Activated CD4-positive, alpha-beta memory T cell treated with anti-CD3 and anti-CD28 coated beads for 36 hours (primary cell): Measurements from ENCODE around the gene FOXE1. TPM values are rescaled to one million over a fixed set of nuclear protein-coding genes. Genes with fewer than 3 reads are reported as not detected.

ENCODE experiments used
- CTCF ChIA-PET: fragments of 350-600 bp; sonication (Branson Sonifier 250); formaldehyde crosslinking; loops from one replicate; lab custom pipeline; 2021; ENCODE audit warnings: antibody characterized with exemption, inconsistent platforms; lab: Charles Lee
- POLR2A ChIA-PET: fragments of 350-600 bp; sonication (Branson Sonifier 250); formaldehyde crosslinking; loops from one replicate; lab custom pipeline; 2021; ENCODE audit warnings: antibody characterized with exemption; lab: Charles Lee
- DNase-seq: peaks from one replicate; pipeline ENCODE4 v3.0.0-alpha.2; 2020
- H3K27ac Mint-ChIP-seq: one replicate; pipeline ENCODE4 v1.8.0; 2021; ENCODE audit warnings: mixed read lengths
- H3K27me3 Mint-ChIP-seq: one replicate; pipeline ENCODE4 v1.8.0; 2021; ENCODE audit warnings: mixed read lengths
- H3K36me3 Mint-ChIP-seq: one replicate; pipeline ENCODE4 v1.8.0; 2021; ENCODE audit warnings: mixed read lengths
- H3K4me1 Mint-ChIP-seq: one replicate; pipeline ENCODE4 v1.8.0; 2021; ENCODE audit warnings: low read depth, mixed read lengths
- H3K4me3 Mint-ChIP-seq: one replicate; pipeline ENCODE4 v1.8.0; 2021; ENCODE audit warnings: mild to moderate bottlenecking, mixed read lengths
- H3K9me3 Mint-ChIP-seq: one replicate; pipeline ENCODE4 v1.8.0; 2021; ENCODE audit warnings: mixed read lengths
- intact Hi-C: fragments of 100-400 bp; cut with micrococcal nuclease; formaldehyde crosslinking; loops from one replicate; pipeline ENCODE4 v1.15.1; 2023
- total RNA-seq, 2 experiments: library from RNA; stranded (reverse); gene quantifications; one replicate each; pipeline ENCODE4 v1.2.3, GENCODE V29; 2021

FOXE1 gene
- total RNA-seq = not detected

DNA sequence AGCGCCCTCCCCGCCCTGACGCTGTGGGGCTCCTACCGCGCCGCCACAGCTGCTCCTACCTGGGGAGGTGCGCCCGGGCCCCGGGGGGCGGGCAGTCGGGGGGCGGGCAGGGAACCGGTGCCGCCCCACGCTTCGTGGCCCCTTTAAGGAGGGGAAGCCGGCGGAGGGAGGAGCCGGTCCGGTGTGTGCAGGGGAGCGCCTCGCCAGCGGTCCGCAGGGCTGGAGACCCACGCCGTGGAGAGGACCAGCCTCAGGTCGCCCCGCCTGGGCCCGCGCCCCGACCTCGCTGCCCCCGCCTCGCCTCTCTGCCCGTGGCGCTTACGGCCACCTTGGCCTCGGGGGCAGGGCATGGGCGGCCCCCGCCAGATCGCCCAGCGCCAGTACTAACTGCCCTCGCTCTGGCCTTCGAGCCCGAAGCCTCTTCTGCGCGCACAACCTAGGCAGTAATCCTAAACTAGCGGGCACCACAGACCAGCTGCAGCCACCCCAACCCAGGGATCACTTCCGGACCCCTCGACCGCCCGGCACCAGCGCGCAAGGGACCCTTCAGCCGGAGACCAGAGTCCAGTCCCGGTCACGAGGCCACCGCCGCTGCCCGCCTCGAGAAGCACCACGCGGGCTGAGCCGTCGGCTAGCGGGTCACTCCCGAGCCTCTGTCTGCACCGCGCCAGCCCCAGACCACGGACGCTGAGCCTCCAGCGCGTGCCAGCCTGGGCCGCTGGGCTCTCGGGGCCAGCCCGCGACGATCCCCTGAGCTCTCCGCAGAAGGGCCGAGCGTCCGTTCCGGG, at the start of gene FOXE1:
TSS of gene FOXE1 (plus strand) at position 171 of the 788 bp plus-strand sequence. CDS start 689 bp downstream, outside the sequence.
- Mint-ChIP-seq H3K4me3 (peak within 1 kb of the TSS; percentile 87), H3K27me3 (peaks cover 75% of the 10 kb centered on the region), H3K4me1 (peaks cover 29% of the 10 kb centered on the region), H3K27ac (no peak within 1 kb of the TSS), H3K9me3 (no peaks in the 10 kb centered on the region), H3K36me3 (no peaks in the 10 kb centered on the region)
- no peak for DNase-seq
- ChIA-PET CTCF (interaction anchor here (0.9 to 1.8 kb wide), 7 partner anchors 8 to 156 kb away, joined by 3 to 6 read pairs (median 4); partner anchors contain the start of gene XPA), POLR2A (no interaction called here)
- intact Hi-C loops = no loop called here

DNA sequence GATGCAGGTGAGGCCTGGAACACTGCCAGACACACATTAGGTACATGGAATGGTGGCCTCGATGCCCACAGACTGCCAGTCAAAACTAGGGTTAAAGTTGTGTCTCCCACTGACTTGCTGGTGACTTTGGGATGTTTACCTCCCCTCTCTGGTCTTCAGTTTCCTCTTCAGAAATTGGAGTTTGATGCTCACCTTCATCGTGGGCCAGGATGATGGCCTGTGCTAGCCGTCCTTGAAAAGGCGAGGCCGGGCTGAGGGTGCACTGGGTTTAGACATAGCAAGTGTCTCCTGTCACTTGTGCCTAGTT, 49.0 kb upstream of the FOXE1 start:
- peaks cover 15% of the 10 kb centered on the region for H3K27me3 Mint-ChIP-seq
- intact Hi-C loops = loop anchor here (5.0 to 10.0 kb wide), 3 partner anchors 43 to 169 kb away; partner anchors contain the start of genes NCBP1 and TSTD2
- no peaks in the 10 kb centered on the region for H3K36me3 Mint-ChIP-seq
- peak overlapping the region; percentile 70 for H3K4me3 Mint-ChIP-seq
- H3K9me3 Mint-ChIP-seq = no peaks in the 10 kb centered on the region
- CTCF ChIA-PET = no interaction called here
- POLR2A ChIA-PET = interaction anchor here (0.6 kb wide), 1 partner anchor 199 kb away, joined by 3 read pairs; no protein-coding TSS in a partner anchor
- peaks cover 3% of the 10 kb centered on the region for H3K4me1 Mint-ChIP-seq
- H3K27ac Mint-ChIP-seq = no peak overlapping the region
- no peak for DNase-seq

DNA sequence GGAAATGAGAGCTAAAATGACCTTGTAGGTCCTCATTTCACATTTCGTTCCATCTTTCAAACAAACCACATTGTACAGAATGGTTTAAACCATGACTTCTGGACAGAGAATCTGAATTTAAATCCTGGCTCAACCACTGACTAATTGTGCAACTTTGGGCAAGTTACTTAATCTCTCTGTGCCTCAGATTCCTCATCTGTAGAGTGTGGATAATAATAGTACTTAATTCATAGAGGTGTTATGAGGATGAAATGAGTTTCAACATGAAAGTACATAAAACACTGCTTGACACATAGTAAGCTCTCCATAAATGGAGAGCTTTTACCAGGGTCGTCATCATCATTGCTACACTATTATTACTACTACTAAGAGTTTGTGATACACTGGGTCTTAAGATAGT, 46.3 kb upstream of the FOXE1 start:
- H3K4me3 Mint-ChIP-seq = no peak overlapping the region
- peaks cover 15% of the 10 kb centered on the region for H3K27me3 Mint-ChIP-seq
- H3K9me3 Mint-ChIP-seq = no peaks in the 10 kb centered on the region
- H3K4me1 Mint-ChIP-seq = peaks cover 4% of the 10 kb centered on the region
- intact Hi-C loops = loop anchor here (5.0 to 10.0 kb wide), 2 partner anchors 109 to 172 kb away; partner anchors contain the start of genes NCBP1, TSTD2 and XPA
- H3K27ac Mint-ChIP-seq = no peak overlapping the region
- ChIA-PET POLR2A (no interaction called here), CTCF (no interaction called here)
- no peak for DNase-seq
- no peaks in the 10 kb centered on the region for H3K36me3 Mint-ChIP-seq

DNA sequence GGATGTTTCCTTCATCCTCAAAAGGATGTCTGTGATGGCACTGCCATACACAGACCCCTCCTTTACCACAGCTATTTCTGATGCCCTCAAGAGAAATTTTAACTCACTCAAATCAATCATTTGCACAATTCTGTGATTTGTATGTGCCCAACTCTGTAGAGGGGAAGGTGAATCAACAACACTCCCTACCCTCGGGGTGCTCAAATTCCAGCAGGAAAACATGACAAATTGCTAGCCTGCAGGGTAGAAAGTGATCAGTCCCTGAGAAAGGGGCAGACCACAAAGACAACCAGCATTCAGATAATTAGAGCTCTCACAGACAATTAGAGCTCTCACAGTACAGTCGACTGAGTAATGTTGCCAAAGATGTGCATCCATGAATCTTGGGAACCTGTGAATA, 45.3 kb upstream of the FOXE1 start:
- Mint-ChIP-seq H3K4me1 (peaks cover 4% of the 10 kb centered on the region), H3K27ac (no peak overlapping the region), H3K4me3 (no peak overlapping the region), H3K36me3 (no peaks in the 10 kb centered on the region), H3K9me3 (no peaks in the 10 kb centered on the region), H3K27me3 (peaks cover 15% of the 10 kb centered on the region)
- no peak for DNase-seq
- intact Hi-C loops = loop anchor here (5.0 to 10.0 kb wide), 2 partner anchors 110 to 173 kb away; partner anchors contain the start of genes NCBP1, TSTD2 and XPA
- CTCF ChIA-PET = no interaction called here
- POLR2A ChIA-PET = no interaction called here

DNA sequence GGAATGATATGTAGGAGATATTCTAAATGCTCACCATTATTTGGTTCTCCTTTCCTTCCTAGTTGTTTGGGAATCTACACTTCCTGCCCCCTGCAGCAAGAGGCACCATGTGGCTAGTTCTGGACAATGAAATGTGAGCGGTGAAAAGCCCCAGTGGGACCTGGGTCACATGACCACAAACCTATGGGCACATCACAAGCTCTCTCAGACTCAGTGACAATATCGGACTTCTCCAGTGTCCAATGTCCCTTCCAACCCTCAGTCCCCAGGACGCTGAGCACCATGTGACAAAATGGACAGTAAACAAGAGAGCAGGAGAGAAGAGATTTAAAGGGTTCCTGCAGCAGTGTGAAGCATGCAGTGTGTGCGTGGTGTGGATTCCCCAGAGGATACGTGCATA, 44.6 kb upstream of the FOXE1 start:
- CTCF ChIA-PET = no interaction called here
- Mint-ChIP-seq H3K36me3 (no peaks in the 10 kb centered on the region), H3K27ac (no peak overlapping the region), H3K4me1 (peaks cover 4% of the 10 kb centered on the region), H3K4me3 (no peak overlapping the region), H3K27me3 (peaks cover 15% of the 10 kb centered on the region), H3K9me3 (peaks cover 2% of the 10 kb centered on the region)
- no peak for DNase-seq
- intact Hi-C loops = loop anchor here (5.0 to 10.0 kb wide), 2 partner anchors 111 to 174 kb away; partner anchors contain the start of genes NCBP1, TSTD2 and XPA
- POLR2A ChIA-PET = no interaction called here

DNA sequence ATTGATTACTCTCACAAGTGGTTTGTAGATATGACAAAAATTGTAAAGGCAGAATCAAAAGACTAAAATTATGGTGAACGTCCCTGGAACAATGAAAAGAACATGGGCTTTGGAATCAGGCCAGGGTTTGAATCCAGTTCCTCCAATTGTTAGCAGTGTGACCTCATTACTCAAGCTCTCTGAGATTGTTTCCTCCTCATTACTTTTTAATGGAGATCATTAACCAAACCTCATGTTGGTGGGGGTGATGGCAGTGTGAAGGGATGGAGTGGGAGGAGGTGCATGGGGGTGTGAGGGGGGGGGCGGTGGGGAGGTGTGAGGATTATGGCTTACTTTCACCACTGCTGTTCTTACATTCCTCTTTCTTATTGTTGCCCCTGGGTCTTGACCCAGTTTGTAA, 44.1 kb upstream of the FOXE1 start:
- Mint-ChIP-seq H3K27me3 (peaks cover 14% of the 10 kb centered on the region), H3K9me3 (peaks cover 2% of the 10 kb centered on the region), H3K36me3 (no peaks in the 10 kb centered on the region), H3K27ac (no peak overlapping the region), H3K4me1 (peaks cover 4% of the 10 kb centered on the region), H3K4me3 (no peak overlapping the region)
- no peak for DNase-seq
- ChIA-PET POLR2A (no interaction called here), CTCF (no interaction called here)
- intact Hi-C loops = loop anchor here (5.0 to 10.0 kb wide), 2 partner anchors 112 to 174 kb away; partner anchors contain the start of genes NCBP1, TSTD2 and XPA

DNA sequence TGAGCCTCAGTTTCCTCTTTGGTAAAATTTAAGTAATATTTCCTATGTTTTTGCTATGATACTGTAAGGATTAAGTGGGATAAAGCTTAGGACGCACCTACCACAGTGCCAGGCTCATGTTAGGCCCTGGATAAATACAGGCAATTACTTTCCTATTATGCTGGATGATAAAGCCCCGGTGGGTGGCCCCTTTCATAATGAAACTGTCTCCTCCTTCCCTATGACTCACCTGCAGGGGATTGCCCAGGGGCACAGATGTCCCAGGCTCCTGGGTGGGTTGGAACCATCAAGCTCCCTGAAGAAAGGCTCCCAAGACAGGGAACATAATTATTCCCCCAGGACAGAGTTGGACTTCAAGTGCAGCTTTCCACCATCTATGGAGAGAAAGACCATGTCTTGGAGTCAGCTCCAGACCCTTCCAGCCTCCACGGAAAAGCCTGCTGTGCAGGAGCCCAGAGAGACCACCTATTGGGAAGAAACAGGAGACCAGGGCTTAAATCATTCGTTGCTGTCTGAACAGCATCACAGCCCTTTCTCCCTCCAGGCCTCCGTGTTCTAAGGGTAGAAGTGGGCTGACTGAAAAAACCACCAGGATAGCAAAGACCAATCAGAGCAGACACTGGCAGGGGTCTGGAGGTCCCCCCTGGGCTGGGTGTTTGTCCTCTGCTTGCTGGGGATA, 43.2 kb upstream of the FOXE1 start:
- H3K36me3 Mint-ChIP-seq = no peaks in the 10 kb centered on the region
- no peak overlapping the region for H3K27ac Mint-ChIP-seq
- no peak overlapping the region for H3K4me3 Mint-ChIP-seq
- H3K27me3 Mint-ChIP-seq = peaks cover 8% of the 10 kb centered on the region
- peaks cover 2% of the 10 kb centered on the region for H3K9me3 Mint-ChIP-seq
- peaks cover 2% of the 10 kb centered on the region for H3K4me1 Mint-ChIP-seq
- POLR2A ChIA-PET = no interaction called here
- CTCF ChIA-PET = no interaction called here
- intact Hi-C loops = loop anchor here (5.0 to 10.0 kb wide), 2 partner anchors 113 to 175 kb away; partner anchors contain the start of genes NCBP1, TSTD2 and XPA
- DNase-seq = no peak

DNA sequence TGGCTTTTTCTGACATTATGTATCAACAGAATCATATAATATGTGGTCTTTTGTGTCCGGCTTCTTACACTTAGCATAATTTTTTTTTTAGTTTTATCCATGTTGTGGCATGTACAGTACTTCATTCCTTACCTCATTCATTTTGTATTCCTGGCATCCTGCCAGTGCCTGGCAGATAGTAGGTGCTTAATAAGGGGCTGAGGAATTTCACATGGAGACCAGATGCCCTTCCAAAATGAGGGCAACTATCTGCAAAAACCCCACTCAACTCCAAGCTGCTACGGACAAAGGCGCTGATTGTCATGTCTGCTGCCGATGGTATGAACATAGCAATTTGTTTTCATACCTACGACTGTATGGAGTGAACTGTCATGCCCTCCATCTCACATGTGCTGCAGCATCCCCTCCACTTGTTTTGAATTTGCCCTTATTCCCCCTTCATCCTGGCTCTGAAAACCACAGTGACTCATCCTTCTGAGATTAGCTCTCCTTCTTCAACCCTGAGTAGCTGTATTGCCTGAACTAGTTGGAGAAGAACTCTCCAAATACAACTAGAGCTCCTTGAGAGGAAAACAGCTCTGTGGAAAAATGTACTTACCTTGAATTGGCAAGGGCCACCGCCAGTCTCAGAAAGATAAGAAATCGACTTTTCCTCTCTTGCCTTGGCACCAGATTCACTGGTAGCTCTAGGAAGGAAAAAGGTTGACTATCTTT, 41.3 kb upstream of the FOXE1 start:
- H3K27me3 Mint-ChIP-seq = peaks cover 3% of the 10 kb centered on the region
- H3K4me1 Mint-ChIP-seq = peaks cover 2% of the 10 kb centered on the region
- H3K36me3 Mint-ChIP-seq = no peaks in the 10 kb centered on the region
- ChIA-PET POLR2A (no interaction called here), CTCF (no interaction called here)
- H3K9me3 Mint-ChIP-seq = peaks cover 2% of the 10 kb centered on the region
- no peak for DNase-seq
- no peak overlapping the region for H3K27ac Mint-ChIP-seq
- intact Hi-C loops = no loop called here
- H3K4me3 Mint-ChIP-seq = no peak overlapping the region

DNA sequence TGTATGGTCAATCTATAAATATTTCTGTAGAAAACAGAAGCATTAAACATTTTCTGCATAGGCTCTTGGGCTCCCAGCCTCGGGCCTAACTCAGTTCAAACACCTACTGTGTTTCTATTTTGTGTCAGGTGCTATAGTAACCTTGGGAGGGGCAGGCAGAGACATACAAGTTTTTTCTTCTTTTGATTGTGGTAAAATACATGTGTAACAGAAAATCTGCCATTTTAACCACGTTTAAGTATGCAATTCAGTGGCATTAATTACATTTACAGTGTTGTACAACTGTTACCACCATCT, 40.8 kb upstream of the FOXE1 start:
- Mint-ChIP-seq H3K27ac (no peak overlapping the region), H3K4me1 (peaks cover 2% of the 10 kb centered on the region), H3K9me3 (peaks cover 2% of the 10 kb centered on the region), H3K27me3 (peaks cover 3% of the 10 kb centered on the region), H3K4me3 (no peak overlapping the region), H3K36me3 (no peaks in the 10 kb centered on the region)
- CTCF ChIA-PET = no interaction called here
- DNase-seq = no peak
- intact Hi-C loops = no loop called here
- POLR2A ChIA-PET = no interaction called here

DNA sequence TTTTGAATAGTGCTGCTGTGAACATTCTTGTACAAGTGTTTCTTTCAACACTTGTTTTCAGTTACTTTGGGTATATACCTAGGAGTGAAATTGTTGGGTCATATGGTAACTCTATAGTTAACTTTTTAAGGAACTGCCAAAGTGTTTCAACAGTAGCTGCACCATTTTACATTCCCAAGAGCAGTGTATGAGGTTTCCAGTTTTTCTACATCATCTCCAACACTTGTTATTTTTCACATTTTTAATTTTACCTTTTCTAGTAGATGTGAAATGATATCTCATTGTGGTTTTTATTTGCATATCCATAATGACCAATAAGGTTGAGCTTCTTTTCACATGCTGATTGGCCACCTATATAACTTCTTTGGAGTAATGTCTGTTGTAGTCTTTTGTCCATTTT, 40.0 kb upstream of the FOXE1 start:
- Mint-ChIP-seq H3K27ac (no peak overlapping the region), H3K4me3 (no peak overlapping the region), H3K9me3 (peaks cover 2% of the 10 kb centered on the region), H3K36me3 (no peaks in the 10 kb centered on the region), H3K4me1 (peaks cover 2% of the 10 kb centered on the region), H3K27me3 (peaks cover 8% of the 10 kb centered on the region)
- intact Hi-C loops = no loop called here
- ChIA-PET CTCF (no interaction called here), POLR2A (no interaction called here)
- DNase-seq = no peak

DNA sequence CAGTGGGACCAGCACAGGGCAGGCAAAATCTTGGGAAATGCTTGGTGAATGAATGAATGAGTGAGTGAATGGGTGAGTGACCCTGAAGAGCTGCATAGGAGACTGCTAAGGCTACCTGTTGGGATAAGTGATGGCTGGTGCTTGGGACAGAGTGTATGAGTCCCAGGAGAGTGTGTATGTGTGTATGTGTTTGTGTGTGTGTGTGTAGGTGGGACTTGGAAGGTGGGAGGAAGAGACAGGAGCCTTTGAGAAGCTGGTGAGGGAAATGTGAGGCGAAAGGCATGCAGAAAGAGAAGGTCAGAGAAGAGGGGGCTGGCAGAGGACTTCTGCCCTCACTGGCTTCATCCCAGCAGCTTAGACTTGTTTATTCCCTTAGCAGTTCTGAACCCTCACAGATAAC, 33.3 kb upstream of the FOXE1 start:
- Mint-ChIP-seq H3K36me3 (no peaks in the 10 kb centered on the region), H3K27me3 (peaks cover 39% of the 10 kb centered on the region), H3K4me3 (no peak overlapping the region), H3K4me1 (no peaks in the 10 kb centered on the region), H3K27ac (no peak overlapping the region), H3K9me3 (peaks cover 5% of the 10 kb centered on the region)
- DNase-seq = no peak
- ChIA-PET POLR2A (no interaction called here), CTCF (no interaction called here)
- intact Hi-C loops = no loop called here

DNA sequence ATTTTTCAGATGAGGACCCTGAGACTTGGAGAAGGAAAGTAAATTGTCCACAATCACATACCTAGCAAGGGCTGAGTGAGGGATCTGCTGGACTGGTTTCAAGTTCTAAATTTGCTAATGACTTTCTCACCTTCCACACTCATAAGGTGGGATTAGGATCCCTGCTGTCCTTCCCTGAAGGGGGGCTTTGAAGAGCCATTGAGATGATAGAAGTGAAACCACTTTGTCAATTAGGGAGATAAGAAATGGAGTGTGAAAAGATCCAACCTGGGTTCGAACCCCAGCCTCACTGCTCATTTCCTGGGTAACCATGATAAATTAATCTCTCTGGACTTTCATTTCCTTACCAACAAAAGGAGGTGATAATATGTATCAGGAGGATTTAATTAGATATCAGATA, 32.7 kb upstream of the FOXE1 start:
- H3K27ac Mint-ChIP-seq = no peak overlapping the region
- CTCF ChIA-PET = no interaction called here
- POLR2A ChIA-PET = no interaction called here
- peaks cover 43% of the 10 kb centered on the region for H3K27me3 Mint-ChIP-seq
- DNase-seq = no peak
- no peaks in the 10 kb centered on the region for H3K4me1 Mint-ChIP-seq
- no peak overlapping the region for H3K4me3 Mint-ChIP-seq
- peaks cover 5% of the 10 kb centered on the region for H3K9me3 Mint-ChIP-seq
- H3K36me3 Mint-ChIP-seq = no peaks in the 10 kb centered on the region
- intact Hi-C loops = no loop called here
